ENCODE measurements around the gene CTSC. TPM values are rescaled to one million over a fixed set of nuclear protein-coding genes. Genes with fewer than 3 reads are reported as not detected.

Gene CTSC
- total RNA-seq, 1 experiment from 2014 or later: 38.0 TPM

GRCh38 chr11:88355887-88356286 is 18.4 kb upstream of the CTSC start:
- no TSS peak for BruUV-seq (replicated peaks)
- H3K4me1 ChIP-seq (ENCODE audit: control insufficient read depth in 1 of 2, insufficient read depth in 2 of 2, low read length in 2 of 2): no peaks in the 10 kb centered on the region
- ChIA-PET RAD21 (ENCODE audit: low non-redundant PET in 1 of 2, low total read pairs in 2 of 2, uncharacterized antibody in 2 of 2, unreplicated experiment in 2 of 2) (no interaction called here), POLR2A (no interaction called here), CTCF (no interaction called here)
- no peaks in the 10 kb centered on the region for H3K36me3 ChIP-seq (ENCODE audit: control insufficient read depth in 1 of 2, insufficient read depth in 2 of 2, low read length in 2 of 2)
- no peaks in the 10 kb centered on the region; the same call in 1 of the 2 replicates for H3K9me2 ChIP-seq (ENCODE audit: insufficient read depth)
- H3K4me3 ChIP-seq (replicated peaks in 1 of 2; ENCODE audit: low read depth in 1 of 2, low read length in 2 of 2): no peak overlapping the region
- TF ChIP-seq MAX (IDR thresholded peaks at IDR 0.05) (no peak), CTCF (IDR thresholded peaks at IDR 0.05 in 2 of 3, conservative IDR thresholded peaks at IDR 0.05 in 1 of 3; ENCODE audit: borderline replicate concordance in 1 of 3, insufficient read depth in 1 of 3, low read depth in 2 of 3, low read length in 2 of 3) (no peak), ZBTB33 (IDR thresholded peaks at IDR 0.05; ENCODE audit: extremely low read depth, insufficient replicate concordance, low read length) (no peak), EZH2 (IDR thresholded peaks at IDR 0.05) (no peak), ZNF274 (IDR thresholded peaks at IDR 0.05; ENCODE audit: low read depth, low read length) (no peak), EZH2phosphoT487 (IDR thresholded peaks at IDR 0.05; ENCODE audit: borderline replicate concordance) (no peak), TCF7L2 (IDR thresholded peaks at IDR 0.05; ENCODE audit: borderline replicate concordance, extremely low read depth, insufficient read depth, insufficient read length) (no peak), SP1 (IDR thresholded peaks at IDR 0.05; ENCODE audit: low read depth) (no peak), YY1 (IDR thresholded peaks at IDR 0.05; ENCODE audit: extremely low read depth, insufficient replicate concordance, low read depth, low read length) (no peak), FOSL1 (IDR thresholded peaks at IDR 0.05; ENCODE audit: low read depth) (no peak), POLR2A (IDR thresholded peaks at IDR 0.05; ENCODE audit: borderline replicate concordance, extremely low read depth, insufficient read depth, insufficient read length) (no peak), SRF (IDR thresholded peaks at IDR 0.05; ENCODE audit: low read depth) (no peak), CEBPB (IDR thresholded peaks at IDR 0.05; ENCODE audit: low read depth) (no peak), ELF1 (IDR thresholded peaks at IDR 0.05; ENCODE audit: borderline replicate concordance, low read depth) (no peak), REST (IDR thresholded peaks at IDR 0.05; ENCODE audit: low read depth) (no peak)
- no peak for DNase-seq (ENCODE audit: low read depth, low spot score)
- no peaks in the 10 kb centered on the region for H3K9me3 ChIP-seq (ENCODE audit: control insufficient read depth in 1 of 2, insufficient read depth in 1 of 2, low read depth in 1 of 2, low read length in 2 of 2)
- no peaks in the 10 kb centered on the region for H3K79me2 ChIP-seq (ENCODE audit: insufficient read depth, low read length)
- intact Hi-C loops (cut with micrococcal nuclease): no loop called here
- no peak overlapping the region for H2AFZ ChIP-seq (ENCODE audit: low read depth, low read length, poor library complexity, severe bottlenecking)
- H4K20me1 ChIP-seq (ENCODE audit: insufficient read depth): no peaks in the 10 kb centered on the region
- no peak overlapping the region for H3K9ac ChIP-seq (ENCODE audit: low read length)
- H3K4me2 ChIP-seq (ENCODE audit: low read length): no peak overlapping the region
- H3K27me3 ChIP-seq (ENCODE audit: insufficient read depth, low read length): no peaks in the 10 kb centered on the region
- no peak for ATAC-seq
- H3K27ac ChIP-seq (ENCODE audit: low read depth, low read length): no peak overlapping the region

All from HCT116 (cell line).